SKM-1 (cell line): ENCODE measurements around the gene SYMPK.

Experiments used
- DNase-seq: peaks from one replicate; lab custom pipeline; 2025; ENCODE audit not compliant: unreplicated experiment; lab: John Stamatoyannopoulos, UW

The SYMPK gene

GRCh38 chr19:45782820-45783785 lies 79.8 kb downstream of the SYMPK start:
- no peak for DNase-seq

DNA sequence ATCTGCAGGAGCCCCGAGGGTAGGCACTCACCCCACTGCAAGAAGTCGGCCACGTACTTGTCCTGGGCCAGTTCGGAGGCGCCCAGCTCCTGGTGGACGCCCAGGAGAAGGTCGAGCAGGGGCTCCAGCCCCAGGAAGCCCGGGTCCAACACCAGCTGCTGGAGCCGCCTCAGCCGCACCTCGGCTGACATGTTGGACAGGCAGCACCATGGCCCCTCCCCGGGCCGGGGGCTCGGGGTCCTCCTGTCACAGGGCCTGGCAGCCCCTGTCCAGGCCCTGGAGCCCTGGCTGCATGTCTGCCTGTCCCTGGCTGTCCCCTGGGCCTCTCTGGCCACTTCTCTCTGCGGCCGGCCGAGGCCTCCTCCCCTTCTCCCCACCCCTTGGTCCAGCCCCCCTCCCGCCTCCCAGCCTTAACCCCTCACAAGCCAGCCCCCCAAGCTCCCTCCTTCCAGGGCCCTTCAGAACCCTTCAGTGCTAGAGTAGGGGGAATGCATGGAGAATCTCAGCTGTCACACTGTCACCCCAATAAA lies 80.7 kb downstream of the SYMPK start, which contains the start of gene DMPK:
TSS of gene DMPK (minus strand) at position 329 of the 530 bp plus-strand sequence. CDS start at position 191, 138 bp downstream.
- DNase-seq, result no peak

GRCh38 chr19:45781214-45782161 lies 81.5 kb downstream of the SYMPK start:
- DNase-seq, result no peak

- DNase-seq, result no peak
These were observed 82.3 kb downstream of the SYMPK start for GRCh38 chr19:45780448-45781213.

DNA sequence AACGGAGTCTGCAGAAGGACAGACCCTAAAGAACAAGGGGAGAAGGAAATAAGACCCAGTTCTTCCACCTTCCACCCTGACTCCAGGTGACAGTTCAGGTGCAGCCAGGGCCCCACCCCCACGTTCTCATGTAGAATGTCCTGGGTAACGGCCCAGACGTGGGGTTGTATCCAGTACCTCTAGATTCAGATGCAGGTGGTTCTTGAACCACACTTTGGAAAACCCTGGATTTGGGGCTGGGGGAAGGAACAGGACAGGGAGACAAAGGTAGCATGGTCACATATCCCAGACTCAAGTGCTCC lies 82.8 kb downstream of the SYMPK start:
- no peak for DNase-seq

GRCh38 chr19:45779231-45780145 lies 83.5 kb downstream of the SYMPK start:
- no peak for DNase-seq

GRCh38 chr19:45778010-45778661 lies 84.8 kb downstream of the SYMPK start:
- no peak for DNase-seq

DNA sequence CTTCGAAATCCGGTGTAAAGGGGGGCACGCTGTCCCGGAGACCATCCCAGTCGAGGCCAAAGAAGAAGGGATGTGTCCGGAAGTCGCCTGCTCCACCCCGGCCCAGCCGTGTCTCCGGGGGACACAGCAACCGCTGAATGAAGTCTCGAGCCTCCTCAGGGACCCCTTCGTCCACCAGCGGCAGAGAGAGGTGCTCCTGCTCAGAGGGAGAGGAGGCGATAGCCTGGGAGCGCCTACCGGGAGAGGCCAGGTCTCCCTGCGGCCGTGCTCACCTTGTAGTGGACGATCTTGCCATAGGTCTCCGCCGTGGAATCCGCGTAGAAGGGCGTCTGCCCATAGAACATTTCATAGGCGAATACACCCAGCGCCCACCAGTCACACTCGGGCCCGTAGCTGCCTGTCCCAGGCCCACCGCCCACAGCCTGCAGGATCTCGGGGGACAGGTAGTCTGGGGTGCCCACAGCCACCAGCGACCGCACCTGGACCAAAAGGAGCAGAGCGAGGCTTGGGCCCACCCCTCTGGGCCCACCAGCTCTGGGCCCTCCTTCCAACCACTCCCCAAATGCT lies 85.5 kb downstream of the SYMPK start:
- no peak for DNase-seq

DNA sequence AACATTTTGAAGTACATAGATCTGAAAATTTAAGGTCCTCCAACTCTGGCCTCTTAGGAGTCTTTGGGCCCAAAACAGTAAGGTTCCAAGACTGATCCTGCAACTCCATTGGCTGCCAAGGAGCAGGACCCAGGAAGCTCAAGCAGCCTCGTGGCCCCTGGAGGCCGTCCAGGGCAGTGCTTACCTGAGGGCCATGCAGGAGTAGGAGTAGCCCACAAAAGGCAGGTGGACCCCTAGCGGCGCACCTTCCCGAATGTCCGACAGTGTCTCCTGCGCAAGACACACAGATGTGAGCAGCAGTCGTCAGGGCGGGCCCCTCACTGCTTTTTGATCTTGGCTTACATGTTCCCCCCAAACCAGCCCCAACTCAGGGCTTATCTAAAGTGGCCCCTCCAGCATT lies 88.2 kb downstream of the SYMPK start:
- DNase-seq, result no peak

DNA sequence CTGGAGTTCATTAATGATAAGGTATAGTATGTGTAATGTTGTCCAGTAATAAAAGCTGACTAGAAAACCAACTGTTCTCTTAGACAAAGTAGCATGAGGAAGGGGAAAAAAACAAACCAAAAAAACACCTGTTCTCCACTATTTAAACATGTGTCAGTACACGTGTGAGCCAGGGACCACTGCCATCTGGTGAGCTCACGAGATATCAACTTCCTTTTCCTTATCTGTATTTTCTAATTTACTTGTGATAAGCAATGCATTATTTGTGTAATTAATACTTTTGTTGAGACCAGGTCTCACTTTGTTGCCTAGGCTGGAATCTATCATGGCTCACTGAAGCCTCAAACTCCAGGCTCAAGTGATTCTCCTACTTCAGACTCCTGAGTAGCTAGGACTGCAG lies 89.6 kb downstream of the SYMPK start:
- DNase-seq, result no peak

- no peak for DNase-seq
These were observed 90.0 kb downstream of the SYMPK start for GRCh38 chr19:45772912-45773311.

- DNase-seq, result no peak
These were observed 90.7 kb downstream of the SYMPK start for GRCh38 chr19:45772130-45772840.

GRCh38 chr19:45771311-45771933 lies 91.5 kb downstream of the SYMPK start:
- DNase-seq, result no peak

DNA sequence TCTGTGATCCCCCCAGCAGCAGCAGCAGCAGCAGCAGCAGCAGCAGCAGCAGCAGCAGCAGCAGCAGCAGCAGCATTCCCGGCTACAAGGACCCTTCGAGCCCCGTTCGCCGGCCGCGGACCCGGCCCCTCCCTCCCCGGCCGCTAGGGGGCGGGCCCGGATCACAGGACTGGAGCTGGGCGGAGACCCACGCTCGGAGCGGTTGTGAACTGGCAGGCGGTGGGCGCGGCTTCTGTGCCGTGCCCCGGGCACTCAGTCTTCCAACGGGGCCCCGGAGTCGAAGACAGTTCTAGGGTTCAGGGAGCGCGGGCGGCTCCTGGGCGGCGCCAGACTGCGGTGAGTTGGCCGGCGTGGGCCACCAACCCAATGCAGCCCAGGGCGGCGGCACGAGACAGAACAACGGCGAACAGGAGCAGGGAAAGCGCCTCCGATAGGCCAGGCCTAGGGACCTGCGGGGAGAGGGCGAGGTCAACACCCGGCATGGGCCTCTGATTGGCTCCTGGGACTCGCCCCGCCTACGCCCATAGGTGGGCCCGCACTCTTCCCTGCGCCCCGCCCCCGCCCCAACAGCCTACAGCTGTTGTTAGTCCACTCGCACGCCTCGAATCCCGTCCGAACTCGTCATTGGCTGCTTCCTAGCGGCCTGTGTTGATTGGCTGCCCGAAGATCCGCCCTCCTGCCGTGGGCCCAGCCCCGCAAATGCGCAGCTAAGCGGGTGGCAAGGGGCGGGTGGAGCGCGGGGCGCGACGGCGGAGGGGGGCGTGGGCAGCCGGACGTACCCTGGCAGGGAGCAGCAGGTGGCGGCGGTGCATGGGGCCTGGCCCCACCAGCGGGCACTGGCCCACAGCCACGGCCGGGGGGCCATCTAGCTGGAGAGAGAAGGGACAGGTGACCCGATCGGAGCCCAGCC lies 92.5 kb downstream of the SYMPK start:
- no peak for DNase-seq

GRCh38 chr19:45769821-45770191 lies 93.1 kb downstream of the SYMPK start:
- DNase-seq, result no peak

DNA sequence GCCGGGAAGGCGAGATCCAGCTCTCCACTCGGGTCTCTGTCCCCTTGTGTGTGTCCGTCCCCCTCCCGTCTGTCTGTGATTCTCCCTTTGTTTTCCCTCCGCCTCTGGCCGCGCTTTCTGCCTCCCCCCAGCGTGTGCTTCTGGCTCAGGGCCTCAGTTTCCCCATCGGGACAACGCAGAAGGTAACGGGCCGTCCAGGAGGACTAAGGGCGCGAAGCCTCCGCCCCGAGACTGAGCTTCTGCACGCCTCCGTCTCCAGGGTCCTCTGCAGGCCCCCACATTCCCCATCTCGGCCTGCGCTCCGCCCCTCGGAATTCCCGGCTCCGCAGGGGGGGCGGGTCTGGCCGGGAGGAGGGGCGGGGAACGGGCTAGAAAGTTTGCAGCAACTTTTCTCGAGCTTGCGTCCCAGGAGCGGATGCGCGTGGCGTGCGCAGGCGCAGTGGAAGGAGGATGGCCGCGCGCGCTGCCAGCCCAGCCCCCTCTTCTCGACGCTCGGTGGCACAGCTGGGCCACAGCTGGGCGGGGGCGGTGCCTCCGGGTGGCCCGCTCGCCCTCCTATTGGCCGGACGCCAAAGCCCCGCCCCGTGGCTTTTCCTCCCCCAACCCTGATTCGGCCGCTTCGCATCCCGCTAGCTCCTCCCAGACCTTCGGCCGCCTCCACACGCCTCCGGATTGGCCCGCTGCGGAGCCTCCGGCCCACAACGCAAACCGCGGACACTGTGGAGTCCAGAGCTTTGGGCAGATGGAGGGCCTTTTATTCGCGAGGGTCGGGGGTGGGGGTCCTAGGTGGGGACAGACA lies 93.8 kb downstream of the SYMPK start, which contains the start of gene SIX5:
TSS of gene SIX5 (minus strand) at position 269 of the 799 bp plus-strand sequence. CDS start 408 bp downstream, outside the sequence.
- no peak for DNase-seq
